ENCODE measurements around the gene TMEM175. TPM values are rescaled to one million over a fixed set of nuclear protein-coding genes. Genes with fewer than 3 reads are reported as not detected.

TMEM175 gene
- total RNA-seq, 1 donor from 2014 or later, result 24.5 TPM

GRCh38 chr4:885353-885752 lies 46.9 kb upstream of the TMEM175 start:
- H3K4me1 Mint-ChIP-seq, result no peaks in the 10 kb centered on the region
- ATAC-seq (ENCODE audit: low read depth) (no peak), DNase-seq (no peak)
- no peak overlapping the region for H3K4me3 Mint-ChIP-seq
- no peaks in the 10 kb centered on the region for H3K9me3 Mint-ChIP-seq
- intact Hi-C loops (cut with micrococcal nuclease), result no loop called here
- no peak for TF ChIP-seq CTCF (IDR thresholded peaks at IDR 0.05)
- H3K27ac Mint-ChIP-seq, result no peak overlapping the region
- peaks cover 80% of the 10 kb centered on the region for H3K36me3 Mint-ChIP-seq (ENCODE audit: low read depth)
- no peaks in the 10 kb centered on the region for H3K27me3 Mint-ChIP-seq
- ChIA-PET POLR2A (interaction anchor here (0.6 kb wide), 1 partner anchor 117 kb away, joined by 6 read pairs; no protein-coding TSS in a partner anchor), CTCF (no interaction called here)

GRCh38 chr4:886244-886643 lies 46.0 kb upstream of the TMEM175 start:
- TF ChIP-seq CTCF (IDR thresholded peaks at IDR 0.05), result no peak
- ChIA-PET POLR2A (no interaction called here), CTCF (no interaction called here)
- Mint-ChIP-seq H3K27ac (no peak overlapping the region), H3K36me3 (ENCODE audit: low read depth) (peaks cover 77% of the 10 kb centered on the region), H3K27me3 (no peaks in the 10 kb centered on the region), H3K4me1 (no peaks in the 10 kb centered on the region), H3K9me3 (no peaks in the 10 kb centered on the region), H3K4me3 (no peak overlapping the region)
- DNase-seq (no peak), ATAC-seq (ENCODE audit: low read depth) (no peak)
- intact Hi-C loops (cut with micrococcal nuclease), result no loop called here

GRCh38 chr4:887034-887763 lies 45.1 kb upstream of the TMEM175 start:
- Mint-ChIP-seq H3K4me3 (no peak overlapping the region), H3K4me1 (no peaks in the 10 kb centered on the region), H3K27ac (no peak overlapping the region), H3K27me3 (no peaks in the 10 kb centered on the region), H3K36me3 (ENCODE audit: low read depth) (peaks cover 75% of the 10 kb centered on the region), H3K9me3 (no peaks in the 10 kb centered on the region)
- TF ChIP-seq CTCF (IDR thresholded peaks at IDR 0.05), result no peak
- ATAC-seq (ENCODE audit: low read depth), result no peak
- DNase-seq, result no peak
- intact Hi-C loops (cut with micrococcal nuclease), result no loop called here
- ChIA-PET CTCF (no interaction called here), POLR2A (no interaction called here)

- TF ChIP-seq CTCF (IDR thresholded peaks at IDR 0.05), result no peak
- Mint-ChIP-seq H3K9me3 (no peaks in the 10 kb centered on the region), H3K27me3 (no peaks in the 10 kb centered on the region), H3K4me1 (no peaks in the 10 kb centered on the region), H3K36me3 (ENCODE audit: low read depth) (peaks cover 71% of the 10 kb centered on the region), H3K27ac (no peak overlapping the region), H3K4me3 (no peak overlapping the region)
- ChIA-PET CTCF (no interaction called here), POLR2A (no interaction called here)
- ATAC-seq (ENCODE audit: low read depth), result no peak
- intact Hi-C loops (cut with micrococcal nuclease), result no loop called here
- no peak for DNase-seq
Observed at GRCh38 chr4:888029-888428, 44.2 kb upstream of the TMEM175 start.

- peaks cover 70% of the 10 kb centered on the region for H3K36me3 Mint-ChIP-seq (ENCODE audit: low read depth)
- DNase-seq (no peak), ATAC-seq (ENCODE audit: low read depth) (no peak)
- H3K9me3 Mint-ChIP-seq, result no peaks in the 10 kb centered on the region
- ChIA-PET CTCF (no interaction called here), POLR2A (no interaction called here)
- intact Hi-C loops (cut with micrococcal nuclease), result no loop called here
- no peaks in the 10 kb centered on the region for H3K27me3 Mint-ChIP-seq
- H3K4me3 Mint-ChIP-seq, result no peak overlapping the region
- no peaks in the 10 kb centered on the region for H3K4me1 Mint-ChIP-seq
- H3K27ac Mint-ChIP-seq, result no peak overlapping the region
- TF ChIP-seq CTCF (IDR thresholded peaks at IDR 0.05), result no peak
Observed at GRCh38 chr4:889516-889915, 42.7 kb upstream of the TMEM175 start.

All from activated B cell treated with CpG ODN at 0.5 μM for 24 hours (primary cell).